Spleen (tissue), 11 donors: ENCODE measurements around the gene ATP8A2. TPM values are rescaled to one million over a fixed set of nuclear protein-coding genes. Genes with fewer than 3 reads are reported as not detected.
"Not testable (repeated sequence)": the region's sequence is repeated elsewhere in the genome, so short reads cannot be mapped to it uniquely, and the experiment has no call there.

Experiments used
- DNase-seq: peaks from one replicate; pipeline ENCODE4 v3.0.0-alpha.2; 2020
- H3K27ac ChIP-seq, 8 donors: fragments of 200-600 bp; sonication (generic) in 7 of 8; 1 replicate in 4 of 8; 2 replicates in 4 of 8; pipeline versions ENCODE4 v1.5.0 to v1.8.0; 2016 to 2021; ENCODE audit warnings: inconsistent platforms in 4 of 8, mild to moderate bottlenecking in 4 of 8, moderate library complexity in 1 of 8
- H3K27me3 ChIP-seq, 7 donors: fragments of 200-600 bp; sonication (generic) in 6 of 7; replicated peaks in 1 of 7; 1 replicate in 4 of 7; 2 replicates in 3 of 7; pipeline versions ENCODE4 v1.5.0 to v1.8.0; 2016 to 2021; ENCODE audit warnings: inconsistent platforms in 3 of 7, mild to moderate bottlenecking in 1 of 7
- H3K36me3 ChIP-seq, 6 donors: fragments of 200-600 bp; sonication (generic) in 5 of 6; 1 replicate in 4 of 6; 2 replicates in 2 of 6; pipeline versions ENCODE4 v1.5.0 to v1.8.0; 2016 to 2021; ENCODE audit warnings: inconsistent platforms in 2 of 6
- H3K4me1 ChIP-seq, 6 donors: fragments of 200-600 bp; sonication (generic) in 5 of 6; 1 replicate in 3 of 6; 2 replicates in 3 of 6; pipeline versions ENCODE4 v1.5.0 to v1.8.0; 2016 to 2021; ENCODE audit warnings: inconsistent platforms in 3 of 6
- H3K4me3 ChIP-seq, 8 donors: fragments of 200-600 bp; sonication (generic) in 7 of 8; 1 replicate in 4 of 8; 2 replicates in 4 of 8; pipeline versions ENCODE4 v1.5.0 to v1.8.0; 2016 to 2021; ENCODE audit warnings: inconsistent platforms in 4 of 8, mild to moderate bottlenecking in 4 of 8, moderate library complexity in 2 of 8
- H3K9me3 ChIP-seq, 8 donors: fragments of 200-600 bp; sonication (generic) in 7 of 8; 1 replicate in 4 of 8; 2 replicates in 4 of 8; pipeline versions ENCODE4 v1.5.0 to v1.8.0; 2016 to 2021; ENCODE audit warnings: inconsistent platforms in 4 of 8
- CTCF ChIP-seq, 11 experiments: fragments of 200-600 bp in 7 of 11; fragments of 450-650 bp in 4 of 11; sonication (generic) in 4 of 11; IDR thresholded peaks in 8 of 11; conservative IDR thresholded peaks in 3 of 11; 1 replicate in 7 of 11; 2 replicates in 4 of 11; pipeline versions ENCODE4 v1.4.0 to v1.8.0; 2016 to 2021; ENCODE audit warnings: antibody characterized with exemption in 11 of 11, inconsistent platforms in 4 of 11, mild to moderate bottlenecking in 1 of 11
- POLR2A ChIP-seq, 3 donors: fragments of 450-650 bp; IDR thresholded peaks; one replicate each; pipeline ENCODE4 v1.5.1; 2017; ENCODE audit warnings: antibody characterized with exemption in 3 of 3, mild to moderate bottlenecking in 1 of 3
- POLR2AphosphoS5 ChIP-seq, 3 donors: sonication (generic); formaldehyde crosslinking; IDR thresholded peaks; one replicate each; pipeline ENCODE4 v1.5.1; 2017; ENCODE audit warnings: antibody characterized with exemption in 3 of 3
- WGBS, 5 donors: extraction: QIAGEN DNeasy Blood & Tissue Kit in 3 of 5; methylation state at CpG; one replicate each; pipeline versions ENCODE4 v1.1.5 to v1.1.7; 2013 to 2018; 5-methylcytosine and 5-hydroxymethylcytosine counted together
- intact Hi-C: fragments of 100-400 bp; cut with DNase I; formaldehyde crosslinking; loops from one replicate; pipeline ENCODE4 v1.15.0; 2023; ENCODE audit warnings: low total_unique reads
- polyA plus RNA-seq, 3 donors: library from polyadenylated mRNA; stranded (reverse); fragments of 200-250 nt; gene quantifications; one replicate each; pipeline ENCODE4 v1.2.1, GENCODE V29; 2013
- total RNA-seq, 7 donors: library from RNA; depleted of rRNA in 3 of 7; stranded (reverse); fragments of >200 nt in 3 of 7; fragmentation: NEBNext Ultra II Directional in 4 of 7; extraction: Animal tissue kit (Norgen Biotek cat#: 25700) in 4 of 7; gene quantifications; one replicate each; pipeline versions ENCODE4 v1.1.0 to v1.2.1, GENCODE V29; 2016 to 2021
- donor health status: healthy with polysubstance abuse.
- donor health status: DM: no; HTN: no; CAD: no; lungs with moderate emphysema.
- donor health status: DM: no; HTN: no; CAD: no.
- donor health status: Bipolar disorder and iron deficiency.
- donor health status: healthy.
- donor health status: DM: no; HTN: no; CAD: no.
- donor health status: DM: yes; HTN: yes; CAD: no.

ATP8A2 gene
- total and polyA plus RNA-seq, 10 donors, result 0.09 to 0.46 (median 0.25) TPM

DNA sequence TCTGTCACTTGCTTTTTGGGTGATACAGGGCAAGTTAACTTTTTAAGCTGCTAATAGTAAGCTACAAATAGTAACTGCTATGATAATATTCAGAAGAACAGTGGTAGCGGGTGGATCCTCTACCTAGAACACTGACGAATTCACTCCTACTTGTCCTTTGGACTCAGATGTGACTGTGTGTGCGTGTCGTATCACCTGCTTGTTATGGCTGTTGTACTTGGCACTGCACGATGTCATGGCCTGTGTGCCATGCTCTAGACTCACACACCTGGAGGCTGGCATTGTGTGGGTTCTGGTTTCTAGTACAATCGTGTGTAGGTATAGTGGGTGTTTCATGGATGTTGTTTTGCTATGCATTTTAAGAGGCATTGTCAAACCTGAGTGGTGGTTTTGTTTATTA lies 130.8 kb downstream of the ATP8A2 start:
- H3K27ac ChIP-seq, result no peak overlapping the region
- DNase-seq, result no peak
- H3K27me3 ChIP-seq, result peaks cover 0 to 12% (median 0%) of the 10 kb centered on the region in 7 donors
- intact Hi-C loops, result no loop called here
- H3K4me1 ChIP-seq, result no peaks in the 10 kb centered on the region
- no peak overlapping the region for H3K4me3 ChIP-seq
- H3K9me3 ChIP-seq, result no peaks in the 10 kb centered on the region
- WGBS, 5 donors, result 81 to 93% (median 87%) methylated on average over 6 of the region's 6 CpGs
- TF ChIP-seq CTCF (IDR thresholded peaks at IDR 0.05 in 8 of 11, conservative IDR thresholded peaks at IDR 0.05 in 3 of 11) (no peak), POLR2A (IDR thresholded peaks at IDR 0.05) (no peak), POLR2AphosphoS5 (IDR thresholded peaks at IDR 0.05) (no peak)
- no peaks in the 10 kb centered on the region for H3K36me3 ChIP-seq

DNA sequence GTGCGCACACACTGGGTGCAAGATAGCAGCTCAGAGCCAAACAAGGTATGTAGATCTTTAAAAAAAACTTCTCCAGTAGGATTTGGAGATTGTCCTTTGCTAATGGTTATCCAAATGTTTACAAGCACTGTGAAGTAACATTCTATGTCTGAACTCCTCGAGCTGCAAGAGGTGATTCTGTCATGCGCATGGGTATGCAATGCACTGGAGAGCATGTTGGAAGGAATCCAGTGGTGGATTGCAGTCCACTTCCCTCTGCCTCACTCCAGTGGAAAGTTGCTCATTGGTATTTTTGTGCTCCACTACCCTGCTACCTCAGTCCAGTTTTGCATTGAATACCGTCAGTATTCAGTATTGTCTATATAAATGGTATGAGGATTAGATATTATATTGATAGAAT lies 132.1 kb downstream of the ATP8A2 start:
- no peak for DNase-seq
- H3K27me3 ChIP-seq, result peaks cover 0 to 13% (median 0%) of the 10 kb centered on the region in 7 donors
- H3K36me3 ChIP-seq, result no peaks in the 10 kb centered on the region
- no peaks in the 10 kb centered on the region for H3K9me3 ChIP-seq
- H3K27ac ChIP-seq, result no peak overlapping the region
- H3K4me3 ChIP-seq, result no peak overlapping the region
- no peaks in the 10 kb centered on the region for H3K4me1 ChIP-seq
- intact Hi-C loops, result no loop called here
- WGBS, 5 donors, result 81 to 95% (median 90%) methylated on average over 4 of the region's 4 CpGs
- TF ChIP-seq POLR2AphosphoS5 (IDR thresholded peaks at IDR 0.05) (no peak), POLR2A (IDR thresholded peaks at IDR 0.05) (no peak), CTCF (IDR thresholded peaks at IDR 0.05 in 8 of 11, conservative IDR thresholded peaks at IDR 0.05 in 3 of 11) (no peak)

DNA sequence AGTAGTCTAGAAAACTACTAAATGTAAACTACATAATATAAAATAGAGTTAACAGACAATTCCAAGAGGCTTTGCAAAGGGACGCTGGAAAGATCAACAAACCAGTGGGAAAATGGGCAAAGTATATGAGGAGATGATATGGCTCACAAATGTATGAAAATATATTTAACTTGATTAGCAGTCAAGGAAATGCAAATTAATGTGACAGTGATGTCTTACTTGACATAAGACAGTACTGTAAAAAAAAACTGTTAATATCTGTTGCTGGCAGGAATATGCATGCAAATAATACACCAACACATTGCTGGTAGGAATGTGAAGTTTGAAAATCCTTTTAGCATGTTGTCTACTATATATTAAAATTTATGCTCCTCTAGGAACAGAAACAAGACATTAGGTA lies 136.1 kb downstream of the ATP8A2 start:
- 80 to 89% (median 83%) methylated on average over 1 of the region's 1 CpG for WGBS, 5 donors
- TF ChIP-seq POLR2A (IDR thresholded peaks at IDR 0.05) (no peak), CTCF (IDR thresholded peaks at IDR 0.05 in 8 of 11, conservative IDR thresholded peaks at IDR 0.05 in 3 of 11) (no peak), POLR2AphosphoS5 (IDR thresholded peaks at IDR 0.05) (no peak)
- no peak for DNase-seq
- intact Hi-C loops, result no loop called here
- H3K9me3 ChIP-seq, result peaks cover 0 to 20% (median 11%) of the 10 kb centered on the region in 8 donors
- no peak overlapping the region for H3K27ac ChIP-seq
- no peaks in the 10 kb centered on the region for H3K36me3 ChIP-seq
- peaks cover 0 to 8% (median 0%) of the 10 kb centered on the region in 7 donors for H3K27me3 ChIP-seq
- H3K4me1 ChIP-seq, result no peaks in the 10 kb centered on the region
- H3K4me3 ChIP-seq, result no peak overlapping the region

DNA sequence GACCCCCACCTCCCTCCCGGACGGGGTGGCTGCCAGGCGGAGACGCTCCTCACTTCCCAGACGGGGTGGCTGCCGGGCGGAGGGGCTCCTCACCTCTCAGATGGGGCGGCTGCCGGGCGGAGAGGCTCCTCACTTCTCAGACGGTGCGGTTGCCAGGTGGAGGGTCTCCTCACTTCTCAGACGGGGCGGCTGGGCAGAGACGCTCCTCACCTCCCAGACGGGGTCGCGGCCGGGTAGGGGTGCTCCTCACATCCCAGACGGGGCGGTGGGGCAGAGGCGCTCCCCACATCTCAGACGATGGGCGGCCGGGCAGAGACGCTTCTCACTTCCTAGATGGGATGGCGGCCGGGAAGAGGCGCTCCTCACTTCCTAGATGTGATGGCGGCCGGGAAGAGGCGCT lies 141.3 kb downstream of the ATP8A2 start:
- 92 to 97% (median 95%) methylated on average over 10 to 32 of the region's 32 CpGs; no CpG with 5 or more reads in 1 of the 5 donors for WGBS, 5 donors

GRCh38 chr13:25518441-25518840 lies 146.7 kb downstream of the ATP8A2 start:
- 73 to 83% (median 77%) methylated on average over 5 of the region's 5 CpGs for WGBS, 5 donors
- intact Hi-C loops, result no loop called here

More for the DNA sequence above, 141.3 kb downstream of the ATP8A2 start:
- H3K9me3 ChIP-seq, result peaks cover 0 to 28% (median 11%) of the 10 kb centered on the region in 8 donors
- H3K4me3 ChIP-seq, H3K36me3 ChIP-seq, H3K27me3 ChIP-seq, DNase-seq, intact Hi-C loops, H3K4me1 ChIP-seq, H3K27ac ChIP-seq: not testable (repeated sequence)

More at GRCh38 chr13:25518441-25518840, 146.7 kb downstream of the ATP8A2 start:
- no peaks in the 10 kb centered on the region for H3K27me3 ChIP-seq
- no peak overlapping the region for H3K4me3 ChIP-seq
- peaks cover 0 to 4% (median 0%) of the 10 kb centered on the region in 8 donors for H3K9me3 ChIP-seq
- H3K27ac ChIP-seq, result no peak overlapping the region
- H3K36me3 ChIP-seq, result no peaks in the 10 kb centered on the region
- no peak for DNase-seq
- TF ChIP-seq POLR2A (IDR thresholded peaks at IDR 0.05) (no peak), CTCF (IDR thresholded peaks at IDR 0.05 in 8 of 11, conservative IDR thresholded peaks at IDR 0.05 in 3 of 11) (no peak), POLR2AphosphoS5 (IDR thresholded peaks at IDR 0.05) (no peak)
- no peaks in the 10 kb centered on the region for H3K4me1 ChIP-seq
